ENCODE data around the gene MED13. TPM values are rescaled to one million over a fixed set of nuclear protein-coding genes. Genes with fewer than 3 reads are reported as not detected.

Gene MED13
- total RNA-seq, 1 donor: 68.8 TPM

DNA sequence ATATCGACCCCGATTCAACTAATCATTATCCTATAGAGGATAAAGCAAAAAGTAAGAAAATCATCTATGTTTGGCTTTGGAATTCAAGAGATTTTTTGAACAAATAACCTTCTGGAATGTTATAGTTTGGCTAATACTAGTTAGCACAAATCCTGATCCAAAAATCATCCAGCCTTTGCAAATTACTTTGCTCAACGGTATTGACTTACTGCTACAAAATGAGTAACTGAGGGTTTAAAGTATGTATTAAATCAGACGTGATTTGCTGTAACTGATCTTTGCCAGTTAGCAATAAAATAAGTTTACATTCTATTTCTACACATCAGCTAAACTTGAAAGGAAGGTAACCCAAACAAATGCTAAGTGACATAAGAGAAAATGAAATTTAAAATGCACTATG lies 6.5 kb downstream of the MED13 start:
- H3K4me1 ChIP-seq (ENCODE audit: insufficient read depth, low read length): peaks cover 38% of the 10 kb centered on the region
- H3K27me3 ChIP-seq (ENCODE audit: insufficient read depth, low read length): no peaks in the 10 kb centered on the region
- H3K79me2 ChIP-seq (ENCODE audit: insufficient read depth, low read length): peaks cover 99% of the 10 kb centered on the region
- H3K4me3 ChIP-seq (ENCODE audit: insufficient read depth, low read length): no peak overlapping the region
- peaks cover 62% of the 10 kb centered on the region for H4K20me1 ChIP-seq (ENCODE audit: insufficient read depth, low read length)
- H3K4me2 ChIP-seq (ENCODE audit: insufficient read depth, low read length): no peak overlapping the region
- H3K36me3 ChIP-seq (ENCODE audit: insufficient read depth, low read length): peaks cover 22% of the 10 kb centered on the region
- no peak for DNase-seq (ENCODE audit: insufficient read length, low spot score, missing footprints)
- no peaks in the 10 kb centered on the region for H3K9me3 ChIP-seq (ENCODE audit: low read depth, low read length)
- TF ChIP-seq, protein P1, sequence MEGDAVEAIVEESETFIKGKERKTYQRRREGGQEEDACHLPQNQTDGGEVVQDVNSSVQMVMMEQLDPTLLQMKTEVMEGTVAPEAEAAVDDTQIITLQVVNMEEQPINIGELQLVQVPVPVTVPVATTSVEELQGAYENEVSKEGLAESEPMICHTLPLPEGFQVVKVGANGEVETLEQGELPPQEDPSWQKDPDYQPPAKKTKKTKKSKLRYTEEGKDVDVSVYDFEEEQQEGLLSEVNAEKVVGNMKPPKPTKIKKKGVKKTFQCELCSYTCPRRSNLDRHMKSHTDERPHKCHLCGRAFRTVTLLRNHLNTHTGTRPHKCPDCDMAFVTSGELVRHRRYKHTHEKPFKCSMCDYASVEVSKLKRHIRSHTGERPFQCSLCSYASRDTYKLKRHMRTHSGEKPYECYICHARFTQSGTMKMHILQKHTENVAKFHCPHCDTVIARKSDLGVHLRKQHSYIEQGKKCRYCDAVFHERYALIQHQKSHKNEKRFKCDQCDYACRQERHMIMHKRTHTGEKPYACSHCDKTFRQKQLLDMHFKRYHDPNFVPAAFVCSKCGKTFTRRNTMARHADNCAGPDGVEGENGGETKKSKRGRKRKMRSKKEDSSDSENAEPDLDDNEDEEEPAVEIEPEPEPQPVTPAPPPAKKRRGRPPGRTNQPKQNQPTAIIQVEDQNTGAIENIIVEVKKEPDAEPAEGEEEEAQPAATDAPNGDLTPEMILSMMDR (IDR thresholded peaks at IDR 0.05; ENCODE audit: extremely low read depth, low read depth, low read length): no peak
- H3K27ac ChIP-seq (ENCODE audit: low read depth, low read length): no peak overlapping the region
- H2AFZ ChIP-seq (ENCODE audit: low read length): no peak overlapping the region

DNA sequence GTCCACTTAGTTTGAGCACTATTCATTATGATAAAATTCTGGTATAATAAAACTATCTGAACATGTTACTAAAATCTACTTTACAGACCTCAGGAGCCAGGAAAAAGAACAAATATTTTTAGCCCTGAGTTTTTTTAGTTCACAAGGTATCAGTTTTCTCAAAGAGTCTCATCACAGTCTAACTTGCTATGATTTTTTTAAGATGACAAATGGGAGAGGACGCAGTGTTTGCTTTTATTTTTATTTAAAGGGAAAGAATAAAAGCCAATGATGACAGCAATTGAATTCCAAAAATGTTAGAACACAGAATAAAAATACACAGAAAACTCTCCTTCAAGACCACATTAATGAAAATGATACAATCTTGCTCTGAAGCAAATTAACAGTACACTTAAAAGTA lies 7.4 kb downstream of the MED13 start:
- no peak for DNase-seq (ENCODE audit: insufficient read length, low spot score, missing footprints)
- H3K4me3 ChIP-seq (ENCODE audit: insufficient read depth, low read length): no peak overlapping the region
- no peak overlapping the region for H3K4me2 ChIP-seq (ENCODE audit: insufficient read depth, low read length)

DNA sequence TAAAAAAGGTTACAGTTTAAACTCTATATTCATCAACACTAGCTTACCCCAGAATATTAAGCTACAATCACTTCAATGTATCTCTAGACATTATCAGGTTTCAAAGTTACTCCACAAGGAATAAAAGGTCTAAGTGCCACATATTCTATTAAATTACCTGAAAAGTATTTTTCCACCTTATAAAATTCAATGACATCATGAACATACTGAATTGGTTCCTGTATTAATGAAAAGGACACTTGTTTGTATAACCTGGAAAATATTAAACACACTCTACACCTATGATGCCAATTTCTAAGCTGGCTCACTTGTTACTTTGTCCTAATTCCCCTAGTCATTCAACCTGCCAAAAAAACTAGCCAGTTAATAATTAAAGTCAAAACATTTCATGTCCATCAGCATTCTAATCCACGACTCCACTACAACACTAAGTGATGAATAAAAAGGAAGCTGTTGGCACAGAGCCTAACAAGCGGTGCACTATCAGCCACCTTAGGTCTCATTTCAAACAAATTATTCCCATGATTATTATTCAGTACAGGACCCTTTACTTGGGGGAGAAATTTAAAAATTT lies 12.2 kb downstream of the MED13 start:
- no peak overlapping the region for H3K4me3 ChIP-seq (ENCODE audit: insufficient read depth, low read length)
- no peaks in the 10 kb centered on the region for H3K27me3 ChIP-seq (ENCODE audit: insufficient read depth, low read length)
- peaks cover 12% of the 10 kb centered on the region for H3K4me1 ChIP-seq (ENCODE audit: insufficient read depth, low read length)
- peaks cover 36% of the 10 kb centered on the region for H3K36me3 ChIP-seq (ENCODE audit: insufficient read depth, low read length)
- no peaks in the 10 kb centered on the region for H3K9me3 ChIP-seq (ENCODE audit: low read depth, low read length)
- no peak overlapping the region for H3K4me2 ChIP-seq (ENCODE audit: insufficient read depth, low read length)
- no peak overlapping the region for H2AFZ ChIP-seq (ENCODE audit: low read length)
- DNase-seq (ENCODE audit: insufficient read length, low spot score, missing footprints): no peak
- no peak overlapping the region for H3K27ac ChIP-seq (ENCODE audit: low read depth, low read length)
- TF ChIP-seq, protein P1 (IDR thresholded peaks at IDR 0.05; ENCODE audit: extremely low read depth, low read depth, low read length): no peak
- peaks cover 35% of the 10 kb centered on the region for H4K20me1 ChIP-seq (ENCODE audit: insufficient read depth, low read length)
- peaks cover 89% of the 10 kb centered on the region for H3K79me2 ChIP-seq (ENCODE audit: insufficient read depth, low read length)

More for the DNA sequence above, 7.4 kb downstream of the MED13 start:
- TF ChIP-seq, protein P1 (IDR thresholded peaks at IDR 0.05; ENCODE audit: extremely low read depth, low read depth, low read length): no peak
- no peaks in the 10 kb centered on the region for H3K9me3 ChIP-seq (ENCODE audit: low read depth, low read length)
- no peaks in the 10 kb centered on the region for H3K27me3 ChIP-seq (ENCODE audit: insufficient read depth, low read length)
- H4K20me1 ChIP-seq (ENCODE audit: insufficient read depth, low read length): peaks cover 61% of the 10 kb centered on the region
- peak overlapping the region; percentile 57 for H3K27ac ChIP-seq (ENCODE audit: low read depth, low read length)
- H3K36me3 ChIP-seq (ENCODE audit: insufficient read depth, low read length): peaks cover 25% of the 10 kb centered on the region
- H3K79me2 ChIP-seq (ENCODE audit: insufficient read depth, low read length): peaks cover 99% of the 10 kb centered on the region
- H2AFZ ChIP-seq (ENCODE audit: low read length): no peak overlapping the region
- H3K4me1 ChIP-seq (ENCODE audit: insufficient read depth, low read length): peaks cover 32% of the 10 kb centered on the region

DNA sequence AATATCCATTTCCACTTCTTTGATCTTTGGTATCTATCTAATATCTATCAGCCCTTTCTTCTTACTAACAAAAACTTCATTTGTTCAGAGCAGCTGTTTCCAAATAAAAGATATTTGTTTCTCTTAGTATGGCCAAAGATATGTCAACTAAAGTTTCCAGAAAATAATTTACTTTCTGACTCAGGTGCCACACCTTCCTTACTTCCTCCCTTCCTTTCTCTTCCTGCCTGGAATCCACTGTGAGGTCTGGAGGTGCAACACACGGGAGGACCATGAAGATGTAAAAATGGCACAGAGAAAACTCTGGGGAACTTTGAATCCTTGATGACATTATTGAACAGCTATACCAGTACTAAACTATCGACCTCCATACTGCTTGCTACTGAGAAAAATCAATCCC lies 14.0 kb downstream of the MED13 start:
- peaks cover 25% of the 10 kb centered on the region for H4K20me1 ChIP-seq (ENCODE audit: insufficient read depth, low read length)

More for the DNA sequence above, 14.0 kb downstream of the MED13 start:
- Histone ChIP-seq H3K9me3 (ENCODE audit: low read depth, low read length) (no peaks in the 10 kb centered on the region), H3K4me2 (ENCODE audit: insufficient read depth, low read length) (no peak overlapping the region), H3K4me1 (ENCODE audit: insufficient read depth, low read length) (no peaks in the 10 kb centered on the region), H3K27me3 (ENCODE audit: insufficient read depth, low read length) (no peaks in the 10 kb centered on the region), H3K79me2 (ENCODE audit: insufficient read depth, low read length) (peaks cover 88% of the 10 kb centered on the region), H3K4me3 (ENCODE audit: insufficient read depth, low read length) (no peak overlapping the region), H2AFZ (ENCODE audit: low read length) (no peak overlapping the region), H3K27ac (ENCODE audit: low read depth, low read length) (no peak overlapping the region), H3K36me3 (ENCODE audit: insufficient read depth, low read length) (peaks cover 45% of the 10 kb centered on the region)
- TF ChIP-seq, protein P1 (IDR thresholded peaks at IDR 0.05; ENCODE audit: extremely low read depth, low read depth, low read length): no peak
- no peak for DNase-seq (ENCODE audit: insufficient read length, low spot score, missing footprints)

All from osteoblast (primary cell).